H1 (cell line): ENCODE measurements around the gene SPACA4. TPM values are rescaled to one million over a fixed set of nuclear protein-coding genes. Genes with fewer than 3 reads are reported as not detected.

Source experiments
- CTCF ChIA-PET: fragments of 300-600 bp; sonication (Branson Sonifier 250); formaldehyde crosslinking; loops from one replicate; lab custom pipeline; 2021; ENCODE audit not compliant: partially characterized antibody; lab: Charles Lee
- POLR2A ChIA-PET: fragments of 300-600 bp; sonication (Branson Sonifier 250); formaldehyde crosslinking; loops from one replicate; lab custom pipeline; 2021; ENCODE audit warnings: inconsistent platforms; ENCODE audit not compliant: partially characterized antibody; lab: Charles Lee
- DNase-seq, 2 experiments: peaks; one replicate each; pipeline versions ENCODE4 v3.0.0 to v3.0.0-alpha.2; 2010 to 2022; ENCODE audit warnings: low spot score in 2 of 2, low read depth in 1 of 2, mixed read lengths in 1 of 2
- FAIRE-seq: peaks from 2 replicates; lab custom pipeline; 2011; peaks lifted over from hg19 to GRCh38; lab: Jason Lieb, UNC
- H2AFZ ChIP-seq: 2 replicates; pipeline ENCODE4 v1.8.1; 2012; ENCODE audit warnings: low read length, inconsistent platforms
- H2AK5ac ChIP-seq: 2 replicates; pipeline ENCODE4 v1.6.1; 2013; ENCODE audit warnings: low read depth, low read length
- H2BK120ac ChIP-seq: replicated peaks from 2 replicates; pipeline ENCODE3; 2013; ENCODE audit warnings: low read depth, low read length, inconsistent platforms
- H2BK12ac ChIP-seq: 2 replicates; pipeline ENCODE4 v1.6.1; 2013; ENCODE audit warnings: low read depth, low read length
- H2BK15ac ChIP-seq: 2 replicates; pipeline ENCODE4 v1.6.1; 2013; ENCODE audit warnings: low read length
- H2BK20ac ChIP-seq: 2 replicates; pipeline ENCODE4 v1.6.1; 2013; ENCODE audit warnings: low read length
- H2BK5ac ChIP-seq: 2 replicates; pipeline ENCODE4 v1.6.1; 2013; ENCODE audit warnings: low read depth, low read length
- H3K14ac ChIP-seq: 2 replicates; pipeline ENCODE4 v1.6.1; 2013; ENCODE audit warnings: inconsistent platforms; ENCODE audit not compliant: insufficient read length
- H3K18ac ChIP-seq: 2 replicates; pipeline ENCODE4 v1.6.1; 2013; ENCODE audit warnings: low read length; ENCODE audit errors: extremely low read depth
- H3K23ac ChIP-seq: 2 replicates; pipeline ENCODE4 v1.6.1; 2013; ENCODE audit warnings: inconsistent platforms; ENCODE audit not compliant: insufficient read length
- H3K23me2 ChIP-seq: 2 replicates; pipeline ENCODE4 v1.6.1; 2013; ENCODE audit warnings: low read depth, low read length
- H3K27ac ChIP-seq: 2 replicates; pipeline ENCODE4 v1.6.1; 2011; ENCODE audit warnings: low read depth, low read length, inconsistent platforms
- H3K27me3 ChIP-seq, 4 experiments: replicated peaks in 1 of 4; 1 replicate in 1 of 4; 2 replicates in 3 of 4; pipeline versions ENCODE4 v1.6.1 to v1.8.1; 2011 to 2013; ENCODE audit warnings: low read length in 3 of 4, mild to moderate bottlenecking in 3 of 4, inconsistent platforms in 2 of 4, mixed read lengths in 2 of 4, moderate library complexity in 1 of 4; ENCODE audit not compliant: control insufficient read depth in 3 of 4, insufficient read depth in 3 of 4; ENCODE audit errors: extremely low read depth in 1 of 4
- H3K36me3 ChIP-seq, 4 experiments: 2 replicates each; pipeline versions ENCODE4 v1.6.1 to v1.8.1; 2011 to 2013; ENCODE audit warnings: mild to moderate bottlenecking in 4 of 4, low read length in 3 of 4, moderate library complexity in 2 of 4, control low read depth in 1 of 4, inconsistent platforms in 1 of 4; ENCODE audit not compliant: insufficient read depth in 4 of 4, control insufficient read depth in 2 of 4
- H3K4ac ChIP-seq: replicated peaks from 2 replicates; pipeline ENCODE3; 2013; ENCODE audit warnings: low read length, low read depth, mixed read lengths, inconsistent platforms; ENCODE audit not compliant: insufficient read length
- H3K4me1 ChIP-seq, 4 experiments: replicated peaks in 1 of 4; 1 replicate in 1 of 4; 2 replicates in 3 of 4; pipeline versions ENCODE4 v1.6.1 to v1.8.1; 2011 to 2013; ENCODE audit warnings: low read length in 3 of 4, inconsistent platforms in 2 of 4, mixed read lengths in 1 of 4; ENCODE audit not compliant: insufficient read depth in 4 of 4, control insufficient read depth in 3 of 4
- H3K4me2 ChIP-seq, 2 experiments: 2 replicates each; pipeline versions ENCODE4 v1.6.1 to v1.8.1; 2011 to 2013; ENCODE audit warnings: low read depth in 2 of 2, low read length in 2 of 2, control low read depth in 1 of 2, inconsistent platforms in 1 of 2, mild to moderate bottlenecking in 1 of 2; ENCODE audit not compliant: insufficient read depth in 1 of 2
- H3K4me3 ChIP-seq, 4 experiments: fragments of 200-600, 300-600 bp in 1 of 4; sonication (generic), shearing (Covaris generic), sonication (Bioruptor Twin) in 1 of 4; 2 replicates each; pipeline versions ENCODE4 v1.5.1 to v1.8.1; 2011 to 2016; ENCODE audit warnings: low read length in 4 of 4, low read depth in 3 of 4, control low read depth in 2 of 4, inconsistent platforms in 2 of 4, mild to moderate bottlenecking in 2 of 4, mixed read lengths in 1 of 4, moderate library complexity in 1 of 4; ENCODE audit not compliant: insufficient read depth in 2 of 4; ENCODE audit errors: extremely low read depth in 1 of 4
- H3K56ac ChIP-seq: replicated peaks from 2 replicates; pipeline ENCODE3; 2013; ENCODE audit warnings: low read depth, mild to moderate bottlenecking, mixed read lengths, low read length, inconsistent platforms; ENCODE audit not compliant: insufficient read length
- H3K79me1 ChIP-seq: 2 replicates; pipeline ENCODE4 v1.6.1; 2013; ENCODE audit warnings: low read depth, low read length, control low read depth
- H3K79me2 ChIP-seq, 2 experiments: 2 replicates each; pipeline versions ENCODE4 v1.6.1 to v1.8.1; 2012 to 2013; ENCODE audit warnings: low read length in 2 of 2, mild to moderate bottlenecking in 2 of 2, inconsistent platforms in 1 of 2; ENCODE audit not compliant: insufficient read depth in 2 of 2, control insufficient read depth in 1 of 2
- H3K9ac ChIP-seq, 4 experiments: replicated peaks in 1 of 4; 1 replicate in 1 of 4; 2 replicates in 3 of 4; pipeline versions ENCODE4 v1.6.1 to v1.8.1; 2011 to 2013; ENCODE audit warnings: low read depth in 3 of 4, low read length in 3 of 4, control low read depth in 2 of 4, mild to moderate bottlenecking in 2 of 4, moderate library complexity in 2 of 4, inconsistent platforms in 1 of 4; ENCODE audit errors: extremely low read depth in 1 of 4
- H3K9me3 ChIP-seq, 2 experiments: 2 replicates each; pipeline versions ENCODE4 v1.6.1 to v1.8.1; 2012 to 2013; ENCODE audit warnings: mild to moderate bottlenecking in 2 of 2, moderate library complexity in 2 of 2, control low read depth in 1 of 2, inconsistent platforms in 1 of 2, low read depth in 1 of 2, low read length in 1 of 2, mixed read lengths in 1 of 2; ENCODE audit not compliant: insufficient read depth in 2 of 2
- H4K20me1 ChIP-seq, 2 experiments: replicated peaks in 1 of 2; 2 replicates each; pipeline versions ENCODE3 to v1.8.1; 2011 to 2013; ENCODE audit warnings: inconsistent platforms in 2 of 2, low read length in 2 of 2, mild to moderate bottlenecking in 1 of 2; ENCODE audit not compliant: insufficient read depth in 2 of 2, control insufficient read depth in 1 of 2
- H4K5ac ChIP-seq: 2 replicates; pipeline ENCODE4 v1.6.1; 2013; ENCODE audit warnings: low read length, low read depth, mixed read lengths, inconsistent platforms; ENCODE audit not compliant: insufficient read length
- H4K8ac ChIP-seq: 2 replicates; pipeline ENCODE4 v1.8.0; 2013; ENCODE audit warnings: mild to moderate bottlenecking, moderate library complexity, low read length, inconsistent platforms; ENCODE audit not compliant: insufficient read depth; ENCODE audit errors: extremely low read depth
- H4K91ac ChIP-seq: replicated peaks from 2 replicates; pipeline ENCODE3; 2013; ENCODE audit warnings: low read length, mixed read lengths, inconsistent platforms; ENCODE audit not compliant: insufficient read length
- ASH2L ChIP-seq: fragments of 200-600, 300-600 bp; sonication (generic); IDR thresholded peaks from one replicate; pipeline ENCODE4 v1.7.1; 2017; ENCODE audit warnings: low read length
- BACH1 ChIP-seq: IDR thresholded peaks from 2 replicates; pipeline ENCODE4 v1.6.1; 2012; ENCODE audit warnings: low read length, improper control_type of control experiment
- CHD2 ChIP-seq: IDR thresholded peaks from 2 replicates; pipeline ENCODE4 v1.6.1; 2012; ENCODE audit warnings: low read length, improper control_type of control experiment
- EP300 ChIP-seq, 2 experiments: IDR thresholded peaks; 1 replicate in 1 of 2; 2 replicates in 1 of 2; pipeline ENCODE4 v1.6.1; 2011 to 2012; ENCODE audit warnings: low read depth in 2 of 2, low read length in 2 of 2, mild to moderate bottlenecking in 2 of 2, borderline replicate concordance in 1 of 2, inconsistent platforms in 1 of 2, moderate library complexity in 1 of 2
- POLR2A ChIP-seq, 2 experiments: IDR thresholded peaks; 1 replicate in 1 of 2; 2 replicates in 1 of 2; pipeline ENCODE4 v1.6.1; 2011; ENCODE audit warnings: low read depth in 2 of 2, low read length in 2 of 2, mild to moderate bottlenecking in 2 of 2; ENCODE audit errors: control extremely low read depth in 1 of 2
- POLR2AphosphoS5 ChIP-seq: IDR thresholded peaks from 2 replicates; pipeline ENCODE4 v1.6.1; 2011; ENCODE audit warnings: low read depth, low read length
- SIRT6 ChIP-seq: IDR thresholded peaks from one replicate; pipeline ENCODE4 v1.7.1; 2012; ENCODE audit warnings: low read length, inconsistent platforms
- USF2 ChIP-seq: IDR thresholded peaks from 2 replicates; pipeline ENCODE4 v1.6.1; 2011; ENCODE audit warnings: low read length, improper control_type of control experiment
- WGBS, 2 experiments: shearing (Covaris generic) in 1 of 2; methylation state at CpG; one replicate each; pipeline versions ENCODE4 v1.1.6 to v1.1.7; 2013 to 2015; ENCODE audit warnings: low lambda C conversion rate in 2 of 2, mixed read lengths in 2 of 2, inconsistent platforms in 1 of 2, low coverage in 1 of 2, missing lambda C conversion rate in 1 of 2; ENCODE audit not compliant: insufficient replicate concordance in 2 of 2, insufficient coverage in 1 of 2, insufficient read length in 1 of 2; ENCODE audit errors: extremely low coverage in 1 of 2, missing lambda C conversion rate in 1 of 2; 5-methylcytosine and 5-hydroxymethylcytosine counted together
- polyA plus RNA-seq, 7 experiments: library from polyadenylated mRNA; depleted of rRNA in 3 of 7; stranded (reverse) in 5 of 7; unstranded in 2 of 7; fragments of >200 nt in 5 of 7; fragments of 200-250 nt in 2 of 7; gene quantifications; 1 replicate in 5 of 7; 2 replicates in 1 of 7; 4 replicates in 1 of 7; pipeline versions ENCODE4 v1.2.1 to v1.2.3, GENCODE V29; 2011 to 2013; ENCODE audit warnings: missing spikeins in 2 of 7, mixed read lengths in 2 of 7
- total RNA-seq: library from RNA; stranded (reverse); fragmentation: NEBNext Ultra II Directional; extraction: Animal tissue kit (Norgen Biotek cat#: 25700); gene quantifications from 2 replicates; pipeline ENCODE4 v1.2.1, GENCODE V29; 2021
- TF ChIP-seq, protein P1 (sequence below): IDR thresholded peaks from 2 replicates; pipeline ENCODE4 v1.6.1; 2012; ENCODE audit warnings: inconsistent platforms

Gene SPACA4
- total and polyA plus RNA-seq, 2 of the 8 experiments (the other 6 are each of a cell fraction or from before 2014, with no cell fraction given): not detected

DNA sequence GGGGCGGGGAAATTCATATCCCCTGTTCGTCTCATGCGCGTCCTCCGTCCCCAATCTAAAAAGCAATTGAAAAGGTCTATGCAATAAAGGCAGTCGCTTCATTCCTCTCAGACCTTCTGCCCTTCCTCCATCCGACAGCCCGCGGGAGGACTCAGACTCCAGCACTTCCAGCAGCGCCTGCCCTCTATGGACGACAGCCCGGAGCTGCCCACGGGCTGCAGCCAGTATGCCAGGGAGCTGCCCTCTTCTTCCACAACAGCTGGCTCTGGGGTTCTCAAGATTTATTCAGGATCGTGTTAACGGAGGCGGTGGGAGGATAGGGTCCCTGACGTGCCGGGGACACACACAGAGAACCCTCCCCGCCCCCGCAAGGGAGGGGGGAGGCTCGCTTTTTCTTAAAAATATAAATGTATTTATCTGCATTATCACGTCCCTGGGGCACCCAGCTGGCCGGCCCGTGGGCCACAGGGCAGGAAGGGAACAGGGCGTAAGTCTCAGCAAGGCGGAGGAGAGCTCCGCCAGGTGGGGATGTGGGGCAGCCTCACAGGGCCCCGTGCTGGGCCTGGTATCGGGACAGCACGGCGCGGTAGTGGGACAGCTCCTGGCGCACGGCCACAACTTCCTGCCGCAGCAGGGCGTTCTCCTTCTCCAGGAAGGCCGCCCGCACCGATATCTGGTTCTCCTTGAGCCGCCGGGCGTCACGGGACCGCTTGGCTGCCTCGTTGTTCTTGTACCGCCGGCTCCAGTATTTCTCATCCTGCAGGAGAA is 23.9 kb downstream of the SPACA4 start:
- peak overlapping the region; percentile 31 for H4K91ac ChIP-seq
- H2AK5ac ChIP-seq: no peak overlapping the region
- peak overlapping the region; percentile 49 for H3K4ac ChIP-seq
- H3K23me2 ChIP-seq: peaks cover 10% of the 10 kb centered on the region
- H2BK20ac ChIP-seq: no peak overlapping the region
- H3K56ac ChIP-seq: peak overlapping the region; percentile 43
- H2BK12ac ChIP-seq: no peak overlapping the region
- H3K79me1 ChIP-seq: no peaks in the 10 kb centered on the region
- no peak overlapping the region for H3K14ac ChIP-seq
- H3K9me3 ChIP-seq: no peaks in the 10 kb centered on the region
- H2BK5ac ChIP-seq: peak overlapping the region; percentile 76; the same call in 1 of the 2 replicates
- H2BK15ac ChIP-seq: no peak overlapping the region
- no peak overlapping the region for H3K23ac ChIP-seq
- peaks cover 2 to 10% of the 10 kb centered on the region in 2 experiments for H4K20me1 ChIP-seq
- 2% methylated on average over 44 of the region's 47 CpGs; no CpG with 5 or more reads in 1 of the 2 experiments for WGBS, 2 experiments
- peak overlapping the region in 3 of 4 experiments; percentile 45 to 58 (median 48); a peak in 5 of 7 replicates for H3K9ac ChIP-seq
- peak overlapping the region; percentile 69 to 83 for H3K4me2 ChIP-seq
- peak overlapping the region; percentile 90 for H3K18ac ChIP-seq
- no peak overlapping the region for H2AFZ ChIP-seq
- peaks cover 4 to 29% (median 23%) of the 10 kb centered on the region in 4 experiments for H3K4me1 ChIP-seq
- peaks cover 0 to 6% of the 10 kb centered on the region in 2 experiments; a peak in 2 of 4 replicates for H3K79me2 ChIP-seq
- CTCF ChIA-PET: interaction anchor here (0.5 to 2.1 kb wide), 17 partner anchors 8 to 432 kb away, joined by 3 to 6 read pairs (median 3); partner anchors contain the start of genes RPL18 and SPHK2
- POLR2A ChIA-PET: interaction anchor here (0.6 to 30.9 kb wide), 20 partner anchors 11 to 338 kb away, joined by 3 to 788 read pairs (median 4); partner anchors contain the start of genes CA11, FAM83E, FUT2 and RPL18
- no peak overlapping the region for H4K8ac ChIP-seq
- H3K27ac ChIP-seq: peak overlapping the region; percentile 71; the same call in 1 of the 2 replicates
- H3K4me3 ChIP-seq: peak overlapping the region; percentile 11 to 55 (median 28); a peak in 7 of 8 replicates
- no peaks in the 10 kb centered on the region for H3K27me3 ChIP-seq
- FAIRE-seq: no peak
- H2BK120ac ChIP-seq: no peak overlapping the region
- H4K5ac ChIP-seq: peak overlapping the region; percentile 31
- H3K36me3 ChIP-seq: peaks cover 0 to 11% (median 1%) of the 10 kb centered on the region in 4 experiments; a peak in 1 of 8 replicates
- peak in 1 of 2 experiments; percentile 81 for DNase-seq
- peak in 1 of 2 experiments; percentile 38; a peak in 2 of 3 replicates for TF ChIP-seq POLR2A (IDR thresholded peaks at IDR 0.05; ENCODE audit: control extremely low read depth in 1 of 2, low read depth in 2 of 2, low read length in 2 of 2)
- TF ChIP-seq EP300 (IDR thresholded peaks at IDR 0.05; ENCODE audit: borderline replicate concordance in 1 of 2, low read depth in 2 of 2, low read length in 2 of 2): 0 out of 3 replicates have a peak, but pooled peaks of 1 of the 2 experiments have one; percentile 5
- TF ChIP-seq SIRT6: peak; percentile 46
- TF ChIP-seq, protein P1, sequence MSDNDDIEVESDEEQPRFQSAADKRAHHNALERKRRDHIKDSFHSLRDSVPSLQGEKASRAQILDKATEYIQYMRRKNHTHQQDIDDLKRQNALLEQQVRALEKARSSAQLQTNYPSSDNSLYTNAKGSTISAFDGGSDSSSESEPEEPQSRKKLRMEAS: peak; percentile 44; the same call in 1 of the 2 replicates
- TF ChIP-seq ASH2L: peak; percentile 63
- peak; percentile 12; the same call in 1 of the 2 replicates for TF ChIP-seq USF2
- TF ChIP-seq CHD2: peak; percentile 16; the same call in 1 of the 2 replicates
- peak; percentile 71 for TF ChIP-seq POLR2AphosphoS5
- TF ChIP-seq BACH1: peak; percentile 51; the same call in 1 of the 2 replicates
